ENCODE results near the gene SUGT1.

The SUGT1 gene

GRCh38 chr13:52738719-52739467, 86.3 kb downstream of the SUGT1 start:
- DNase-seq: peak; percentile 55

GRCh38 chr13:52739468-52740071, 86.9 kb downstream of the SUGT1 start, which contains the start of gene CNMD:
CNMD (minus strand) TSS chr13:52739820; CDS start chr13:52739701, 119 bp downstream.
- DNase-seq: no peak

- no peak for DNase-seq
These were observed 90.9 kb downstream of the SUGT1 start for GRCh38 chr13:52743569-52743968.

GRCh38 chr13:52743988-52744387, 91.4 kb downstream of the SUGT1 start:
- DNase-seq: no peak

- DNase-seq: no peak
These were observed 92.3 kb downstream of the SUGT1 start for GRCh38 chr13:52744842-52745375.

- DNase-seq: no peak
These were observed 93.5 kb downstream of the SUGT1 start for GRCh38 chr13:52746141-52746540.

- no peak for DNase-seq
These were observed 96.8 kb downstream of the SUGT1 start for GRCh38 chr13:52749419-52749818.

Measured in hematopoietic multipotent progenitor cell treated with erythropoietin and hydrocortisone succinate and interleukin-3 and kit ligand, for 6 days (in vitro differentiated cells).